Neural progenitor cell (in vitro differentiated cells): ENCODE results near the gene GRM2.

Source experiments
- EZH2 ChIP-seq: fragments of 200-600 bp; sonication (generic); IDR thresholded peaks from 2 replicates; pipeline ENCODE4 v1.6.1; 2017; ENCODE audit warnings: antibody characterized with exemption, mild to moderate bottlenecking, moderate library complexity
- TF ChIP-seq, protein P1 (sequence below): fragments of 200-600 bp; sonication (generic); IDR thresholded peaks from 2 replicates; pipeline ENCODE4 v1.5.1; 2017; ENCODE audit warnings: antibody characterized with exemption, mild to moderate bottlenecking

DNA sequence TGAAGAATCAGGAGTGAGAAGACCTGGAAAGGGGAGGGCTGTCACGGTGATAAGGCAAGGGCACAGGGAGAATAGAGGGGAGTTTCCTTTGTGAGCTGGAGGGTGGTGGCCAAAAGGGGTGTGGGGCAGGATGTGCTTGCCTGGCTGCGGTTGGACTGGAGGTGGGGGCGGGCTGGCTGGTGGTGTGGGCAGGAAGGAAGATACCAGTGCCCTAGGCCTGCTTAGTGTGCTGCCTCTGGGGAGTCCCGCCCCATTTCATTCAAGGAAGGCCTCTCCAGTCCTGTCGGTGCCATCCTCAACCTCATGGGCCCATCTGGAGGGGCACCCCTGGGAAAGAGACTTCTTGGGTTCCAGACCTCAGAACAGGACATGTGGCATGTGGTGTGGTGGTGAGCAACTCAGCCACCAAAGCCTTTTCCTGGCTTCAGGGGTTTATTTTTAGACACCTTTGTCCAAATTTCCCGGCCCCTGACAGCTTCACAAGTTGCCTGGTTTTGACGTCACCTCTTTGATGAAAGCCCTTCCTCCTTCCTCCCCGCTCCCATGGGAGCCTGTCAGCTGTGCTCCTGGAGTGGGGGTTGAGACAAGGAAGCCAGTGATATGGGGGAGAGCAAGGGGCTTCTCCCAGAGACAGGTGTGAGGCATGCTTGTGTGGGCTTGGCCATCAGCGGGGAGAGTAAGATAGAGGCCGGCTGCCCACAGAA is 20.2 kb upstream of the GRM2 start:
- TF ChIP-seq, protein P1, sequence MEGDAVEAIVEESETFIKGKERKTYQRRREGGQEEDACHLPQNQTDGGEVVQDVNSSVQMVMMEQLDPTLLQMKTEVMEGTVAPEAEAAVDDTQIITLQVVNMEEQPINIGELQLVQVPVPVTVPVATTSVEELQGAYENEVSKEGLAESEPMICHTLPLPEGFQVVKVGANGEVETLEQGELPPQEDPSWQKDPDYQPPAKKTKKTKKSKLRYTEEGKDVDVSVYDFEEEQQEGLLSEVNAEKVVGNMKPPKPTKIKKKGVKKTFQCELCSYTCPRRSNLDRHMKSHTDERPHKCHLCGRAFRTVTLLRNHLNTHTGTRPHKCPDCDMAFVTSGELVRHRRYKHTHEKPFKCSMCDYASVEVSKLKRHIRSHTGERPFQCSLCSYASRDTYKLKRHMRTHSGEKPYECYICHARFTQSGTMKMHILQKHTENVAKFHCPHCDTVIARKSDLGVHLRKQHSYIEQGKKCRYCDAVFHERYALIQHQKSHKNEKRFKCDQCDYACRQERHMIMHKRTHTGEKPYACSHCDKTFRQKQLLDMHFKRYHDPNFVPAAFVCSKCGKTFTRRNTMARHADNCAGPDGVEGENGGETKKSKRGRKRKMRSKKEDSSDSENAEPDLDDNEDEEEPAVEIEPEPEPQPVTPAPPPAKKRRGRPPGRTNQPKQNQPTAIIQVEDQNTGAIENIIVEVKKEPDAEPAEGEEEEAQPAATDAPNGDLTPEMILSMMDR: no peak
- TF ChIP-seq EZH2: no peak
